CD14-positive monocyte (primary cell): ENCODE results near the gene TMEM37. TPM values are rescaled to one million over a fixed set of nuclear protein-coding genes. Genes with fewer than 3 reads are reported as not detected.

Experiments
- DNase-seq, 3 donors: peaks; one replicate each; pipeline ENCODE4 v3.0.0-alpha.2; 2011 to 2022
- H2AFZ ChIP-seq: 2 replicates; pipeline ENCODE4 v1.6.0; 2012; ENCODE audit warnings: mild to moderate bottlenecking, low read depth, low read length, inconsistent platforms; ENCODE audit not compliant: insufficient read depth, poor library complexity, severe bottlenecking
- H3K27ac ChIP-seq, 2 donors: 1 replicate in 1 of 2; 2 replicates in 1 of 2; pipeline ENCODE4 v1.5.1; 2012 to 2013; ENCODE audit warnings: low read length in 2 of 2, control low read depth in 1 of 2, inconsistent platforms in 1 of 2, low read depth in 1 of 2, mild to moderate bottlenecking in 1 of 2
- H3K27me3 ChIP-seq, 2 donors: one replicate each; pipeline versions ENCODE4 v1.6.0 to v1.6.1; 2011 to 2013; ENCODE audit warnings: low read length in 2 of 2; ENCODE audit not compliant: control insufficient read depth in 2 of 2, insufficient read depth in 2 of 2
- H3K36me3 ChIP-seq, 2 donors: replicated peaks in 1 of 2; 1 replicate in 1 of 2; 2 replicates in 1 of 2; pipeline versions ENCODE4 v1.5.1 to v1.6.1; 2012 to 2013; ENCODE audit warnings: low read length in 2 of 2, control low read depth in 1 of 2, inconsistent platforms in 1 of 2, mild to moderate bottlenecking in 1 of 2; ENCODE audit not compliant: insufficient read depth in 2 of 2, control insufficient read depth in 1 of 2
- H3K4me1 ChIP-seq, 2 donors: 1 replicate in 1 of 2; 2 replicates in 1 of 2; pipeline versions ENCODE4 v1.5.1 to v1.6.1; 2012 to 2013; ENCODE audit warnings: low read length in 2 of 2, control low read depth in 1 of 2, inconsistent platforms in 1 of 2, mild to moderate bottlenecking in 1 of 2, moderate library complexity in 1 of 2; ENCODE audit not compliant: insufficient read depth in 2 of 2, control insufficient read depth in 1 of 2
- H3K4me2 ChIP-seq: replicated peaks from 2 replicates; pipeline ENCODE3; 2012; ENCODE audit warnings: low read length, moderate library complexity, mild to moderate bottlenecking; ENCODE audit not compliant: poor library complexity, severe bottlenecking; ENCODE audit errors: extremely low read depth
- H3K4me3 ChIP-seq, 3 experiments: fragments of 200-600 bp in 1 of 3; sonication (generic) in 1 of 3; replicated peaks in 1 of 3; 1 replicate in 2 of 3; 2 replicates in 1 of 3; pipeline ENCODE4 v1.5.1; 2011 to 2013; ENCODE audit warnings: low read length in 3 of 3, mild to moderate bottlenecking in 3 of 3, control low read depth in 2 of 3, low read depth in 2 of 3, inconsistent platforms in 1 of 3, moderate library complexity in 1 of 3
- H3K79me2 ChIP-seq: 2 replicates; pipeline ENCODE4 v1.6.0; 2012; ENCODE audit warnings: mild to moderate bottlenecking, control low read depth, inconsistent platforms, low read length, moderate library complexity; ENCODE audit not compliant: insufficient read depth
- H3K9ac ChIP-seq: 2 replicates; pipeline ENCODE4 v1.6.0; 2017; ENCODE audit warnings: low read length, mild to moderate bottlenecking; ENCODE audit not compliant: insufficient read depth, poor library complexity, severe bottlenecking
- H3K9me3 ChIP-seq, 2 donors: replicated peaks in 1 of 2; 1 replicate in 1 of 2; 2 replicates in 1 of 2; pipeline versions ENCODE4 v1.5.1 to v1.6.1; 2012 to 2013; ENCODE audit warnings: low read length in 2 of 2, control low read depth in 1 of 2; ENCODE audit not compliant: control insufficient read depth in 1 of 2, insufficient read depth in 1 of 2
- H4K20me1 ChIP-seq: 2 replicates; pipeline ENCODE4 v1.6.0; 2012; ENCODE audit warnings: mild to moderate bottlenecking, low read length, control low read depth, moderate library complexity; ENCODE audit not compliant: insufficient read depth
- H3K27ac Mint-ChIP-seq, 7 donors: one replicate each; pipeline ENCODE4 v1.8.0; 2020; ENCODE audit warnings: mild to moderate bottlenecking in 7 of 7, mixed read lengths in 7 of 7, moderate library complexity in 6 of 7, inconsistent platforms in 2 of 7
- H3K27me3 Mint-ChIP-seq, 3 donors: one replicate each; pipeline ENCODE4 v1.8.0; 2021 to 2022; ENCODE audit warnings: low read depth in 3 of 3, mild to moderate bottlenecking in 3 of 3, mixed read lengths in 3 of 3, moderate library complexity in 3 of 3, inconsistent platforms in 1 of 3
- H3K36me3 Mint-ChIP-seq, 2 donors: one replicate each; pipeline ENCODE4 v1.8.0; 2020; ENCODE audit warnings: mixed read lengths in 2 of 2, inconsistent platforms in 1 of 2, mild to moderate bottlenecking in 1 of 2
- H3K4me1 Mint-ChIP-seq: one replicate; pipeline ENCODE4 v1.8.0; 2020; ENCODE audit warnings: mild to moderate bottlenecking, mixed read lengths
- H3K4me3 Mint-ChIP-seq, 2 donors: one replicate each; pipeline ENCODE4 v1.8.0; 2020; ENCODE audit warnings: mild to moderate bottlenecking in 2 of 2, mixed read lengths in 2 of 2, moderate library complexity in 1 of 2
- H3K9me3 Mint-ChIP-seq, 7 donors: one replicate each; pipeline ENCODE4 v1.8.0; 2020 to 2022; ENCODE audit warnings: mixed read lengths in 7 of 7, mild to moderate bottlenecking in 6 of 7, moderate library complexity in 6 of 7, inconsistent platforms in 2 of 7
- WGBS: methylation state at CpG from one replicate; pipeline ENCODE4 v1.1.5; 2013; ENCODE audit warnings: missing lambda C conversion rate; ENCODE audit not compliant: insufficient coverage; 5-methylcytosine and 5-hydroxymethylcytosine counted together
- intact Hi-C, 2 donors: fragments of 100-400 bp; cut with micrococcal nuclease; formaldehyde crosslinking; loops; one replicate each; pipeline versions ENCODE4 v1.15.0 to v1.15.1; 2023
- polyA plus RNA-seq, 3 donors: library from polyadenylated mRNA; depleted of rRNA in 1 of 3; unstranded in 2 of 3; stranded (reverse) in 1 of 3; fragments of 300-500 nt in 2 of 3; fragments of >200 nt in 1 of 3; fragmentation: Illumina TruSeq in 2 of 3; gene quantifications; 1 replicate in 2 of 3; 2 replicates in 1 of 3; pipeline ENCODE4 v1.2.3, GENCODE V29; 2012 to 2021
- TF ChIP-seq, protein P1 (sequence below): fragments of 200-600 bp; IDR thresholded peaks from one replicate; pipeline ENCODE4 v1.8.0; 2022; ENCODE audit warnings: antibody characterized with exemption, mild to moderate bottlenecking

Gene TMEM37
- polyA plus RNA-seq, 3 donors, result not detected

DNA sequence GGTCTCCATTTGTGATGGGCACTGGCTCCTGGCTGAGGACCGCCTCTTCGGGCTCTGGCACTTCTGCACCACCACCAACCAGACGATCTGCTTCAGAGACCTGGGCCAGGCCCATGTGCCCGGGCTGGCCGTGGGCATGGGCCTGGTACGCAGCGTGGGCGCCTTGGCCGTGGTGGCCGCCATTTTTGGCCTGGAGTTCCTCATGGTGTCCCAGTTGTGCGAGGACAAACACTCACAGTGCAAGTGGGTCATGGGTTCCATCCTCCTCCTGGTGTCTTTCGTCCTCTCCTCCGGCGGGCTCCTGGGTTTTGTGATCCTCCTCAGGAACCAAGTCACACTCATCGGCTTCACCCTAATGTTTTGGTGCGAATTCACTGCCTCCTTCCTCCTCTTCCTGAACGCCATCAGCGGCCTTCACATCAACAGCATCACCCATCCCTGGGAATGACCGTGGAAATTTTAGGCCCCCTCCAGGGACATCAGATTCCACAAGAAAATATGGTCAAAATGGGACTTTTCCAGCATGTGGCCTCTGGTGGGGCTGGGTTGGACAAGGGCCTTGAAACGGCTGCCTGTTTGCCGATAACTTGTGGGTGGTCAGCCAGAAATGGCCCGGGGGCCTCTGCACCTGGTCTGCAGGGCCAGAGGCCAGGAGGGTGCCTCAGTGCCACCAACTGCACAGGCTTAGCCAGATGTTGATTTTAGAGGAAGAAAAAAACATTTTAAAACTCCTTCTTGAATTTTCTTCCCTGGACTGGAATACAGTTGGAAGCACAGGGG is 5.5 kb downstream of the TMEM37 start:
- TF ChIP-seq, protein P1, sequence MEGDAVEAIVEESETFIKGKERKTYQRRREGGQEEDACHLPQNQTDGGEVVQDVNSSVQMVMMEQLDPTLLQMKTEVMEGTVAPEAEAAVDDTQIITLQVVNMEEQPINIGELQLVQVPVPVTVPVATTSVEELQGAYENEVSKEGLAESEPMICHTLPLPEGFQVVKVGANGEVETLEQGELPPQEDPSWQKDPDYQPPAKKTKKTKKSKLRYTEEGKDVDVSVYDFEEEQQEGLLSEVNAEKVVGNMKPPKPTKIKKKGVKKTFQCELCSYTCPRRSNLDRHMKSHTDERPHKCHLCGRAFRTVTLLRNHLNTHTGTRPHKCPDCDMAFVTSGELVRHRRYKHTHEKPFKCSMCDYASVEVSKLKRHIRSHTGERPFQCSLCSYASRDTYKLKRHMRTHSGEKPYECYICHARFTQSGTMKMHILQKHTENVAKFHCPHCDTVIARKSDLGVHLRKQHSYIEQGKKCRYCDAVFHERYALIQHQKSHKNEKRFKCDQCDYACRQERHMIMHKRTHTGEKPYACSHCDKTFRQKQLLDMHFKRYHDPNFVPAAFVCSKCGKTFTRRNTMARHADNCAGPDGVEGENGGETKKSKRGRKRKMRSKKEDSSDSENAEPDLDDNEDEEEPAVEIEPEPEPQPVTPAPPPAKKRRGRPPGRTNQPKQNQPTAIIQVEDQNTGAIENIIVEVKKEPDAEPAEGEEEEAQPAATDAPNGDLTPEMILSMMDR, result no peak
- no peak overlapping the region for H3K27ac ChIP-seq
- peaks cover 0 to 2% (median 1%) of the 10 kb centered on the region in 7 donors for H3K9me3 Mint-ChIP-seq
- H3K4me1 Mint-ChIP-seq, result peaks cover 6% of the 10 kb centered on the region
- H3K4me1 ChIP-seq, result peaks cover 3 to 6% of the 10 kb centered on the region in 2 donors
- no peak overlapping the region for H3K9ac ChIP-seq
- H3K27ac Mint-ChIP-seq, result no peak overlapping the region
- no peak for DNase-seq
- no peaks in the 10 kb centered on the region for H4K20me1 ChIP-seq
- WGBS, result 95% methylated on average over 20 of the region's 22 CpGs
- peaks cover 20 to 25% (median 21%) of the 10 kb centered on the region in 3 donors for H3K27me3 Mint-ChIP-seq
- peaks cover 0 to 1% of the 10 kb centered on the region in 2 donors for H3K36me3 Mint-ChIP-seq
- H3K36me3 ChIP-seq, result no peaks in the 10 kb centered on the region
- H3K27me3 ChIP-seq, result peaks cover 2 to 20% of the 10 kb centered on the region in 2 donors
- no peak overlapping the region for H3K4me3 Mint-ChIP-seq
- intact Hi-C loops, result no loop called here
- H3K4me3 ChIP-seq, result no peak overlapping the region
- no peak overlapping the region for H3K4me2 ChIP-seq
- no peak overlapping the region for H2AFZ ChIP-seq
- H3K79me2 ChIP-seq, result no peaks in the 10 kb centered on the region
- peaks cover 0 to 2% of the 10 kb centered on the region in 2 donors for H3K9me3 ChIP-seq

DNA sequence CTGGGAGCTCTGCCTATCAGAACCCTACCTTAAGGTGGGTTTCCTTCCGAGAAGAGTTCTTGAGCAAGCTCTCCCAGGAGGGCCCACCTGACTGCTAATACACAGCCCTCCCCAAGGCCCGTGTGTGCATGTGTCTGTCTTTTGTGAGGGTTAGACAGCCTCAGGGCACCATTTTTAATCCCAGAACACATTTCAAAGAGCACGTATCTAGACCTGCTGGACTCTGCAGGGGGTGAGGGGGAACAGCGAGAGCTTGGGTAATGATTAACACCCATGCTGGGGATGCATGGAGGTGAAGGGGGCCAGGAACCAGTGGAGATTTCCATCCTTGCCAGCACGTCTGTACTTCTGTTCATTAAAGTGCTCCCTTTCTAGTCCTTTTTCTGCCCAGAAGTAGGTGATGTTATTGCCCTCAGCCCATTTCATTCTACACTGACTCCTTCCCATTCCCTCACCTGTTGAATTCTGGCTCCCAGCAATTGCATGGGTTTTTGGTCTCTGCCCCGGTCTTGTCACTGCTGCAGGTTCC is 6.5 kb downstream of the TMEM37 start:
- TF ChIP-seq, protein P1, result no peak
- Mint-ChIP-seq H3K9me3 (no peaks in the 10 kb centered on the region), H3K4me3 (no peak overlapping the region), H3K36me3 (no peaks in the 10 kb centered on the region), H3K27ac (no peak overlapping the region), H3K27me3 (peaks cover 11 to 15% (median 11%) of the 10 kb centered on the region in 3 donors), H3K4me1 (no peaks in the 10 kb centered on the region)
- WGBS, result 90% methylated on average over 1 of the region's 6 CpGs
- peaks cover 0 to 10% of the 10 kb centered on the region in 2 donors for H3K27me3 ChIP-seq
- intact Hi-C loops, result no loop called here
- no peaks in the 10 kb centered on the region for H3K79me2 ChIP-seq
- H3K9ac ChIP-seq, result no peak overlapping the region
- no peaks in the 10 kb centered on the region for H3K4me1 ChIP-seq
- H3K4me2 ChIP-seq, result no peak overlapping the region
- no peaks in the 10 kb centered on the region for H3K9me3 ChIP-seq
- no peak for DNase-seq
- no peak overlapping the region for H2AFZ ChIP-seq
- H3K4me3 ChIP-seq, result no peak overlapping the region
- no peaks in the 10 kb centered on the region for H3K36me3 ChIP-seq
- no peak overlapping the region for H3K27ac ChIP-seq
- no peaks in the 10 kb centered on the region for H4K20me1 ChIP-seq
